Stimulated activated naive CD8-positive, alpha-beta T cell treated with anti-CD3 and anti-CD28 coated beads, Interleukin-15, Interleukin-2, amounts not matched to agents 100 ng/mL and 50 ng/mL, for 24 hours (primary cell): ENCODE data around the gene TNIP1.

Source experiments
- H3K27ac Mint-ChIP-seq: one replicate; pipeline ENCODE4 v1.8.0; 2021; ENCODE audit warnings: mild to moderate bottlenecking, mixed read lengths
- H3K27me3 Mint-ChIP-seq: one replicate; pipeline ENCODE4 v1.8.0; 2021; ENCODE audit warnings: mixed read lengths
- H3K36me3 Mint-ChIP-seq: one replicate; pipeline ENCODE4 v1.8.0; 2021; ENCODE audit warnings: low read depth, mixed read lengths
- H3K4me1 Mint-ChIP-seq: one replicate; pipeline ENCODE4 v1.8.0; 2021; ENCODE audit warnings: low read depth, mixed read lengths
- H3K4me3 Mint-ChIP-seq: one replicate; pipeline ENCODE4 v1.8.0; 2021; ENCODE audit warnings: mild to moderate bottlenecking, mixed read lengths
- H3K9me3 Mint-ChIP-seq: one replicate; pipeline ENCODE4 v1.8.0; 2021; ENCODE audit warnings: mixed read lengths

The TNIP1 gene

DNA sequence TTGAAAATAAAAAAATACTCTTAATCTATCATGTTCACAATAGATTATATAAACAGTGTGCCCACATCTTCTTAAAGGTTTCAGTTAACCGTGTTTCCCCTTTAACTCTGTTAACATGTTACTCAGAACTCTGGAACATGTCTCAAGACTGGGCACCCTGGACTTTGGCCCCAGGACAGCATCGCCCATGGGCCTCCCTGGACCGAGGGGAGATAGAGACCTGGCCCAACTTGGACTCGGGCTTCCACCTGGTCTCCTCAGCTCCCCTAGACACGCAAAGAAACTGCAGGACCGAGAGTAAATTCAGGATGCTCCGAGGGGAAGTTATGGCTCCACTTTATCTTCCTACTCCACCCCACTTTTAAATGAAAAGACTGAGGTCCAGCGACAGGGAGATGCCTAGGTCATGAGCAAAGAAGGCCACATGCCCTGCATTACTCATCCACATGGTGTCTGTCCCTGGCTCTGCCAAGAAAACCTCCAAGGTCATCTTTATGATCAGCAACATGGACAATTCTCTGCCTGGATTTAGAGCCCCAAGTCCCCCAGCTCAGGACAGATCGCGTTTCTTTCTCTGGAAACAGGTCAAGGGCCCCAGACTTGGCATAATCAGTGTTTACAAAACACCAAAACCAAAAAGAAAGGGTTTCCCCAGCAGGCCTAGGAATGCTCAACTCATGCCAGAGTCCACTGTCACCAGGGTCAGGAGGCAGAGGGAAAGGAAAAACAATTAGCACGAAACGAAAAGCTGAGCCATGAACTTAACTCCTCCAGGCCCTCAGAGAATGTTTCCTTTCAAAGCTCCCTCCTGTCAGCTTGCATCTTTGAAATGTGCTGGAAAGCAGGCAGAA lies 43.0 kb downstream of the TNIP1 start:
- Mint-ChIP-seq H3K9me3 (no peaks in the 10 kb centered on the region), H3K4me3 (no peak overlapping the region), H3K36me3 (peaks cover 78% of the 10 kb centered on the region), H3K27ac (no peak overlapping the region), H3K4me1 (peaks cover 10% of the 10 kb centered on the region), H3K27me3 (no peaks in the 10 kb centered on the region)

GRCh38 chr5:151036556-151036955 lies 44.3 kb downstream of the TNIP1 start:
- peaks cover 79% of the 10 kb centered on the region for H3K36me3 Mint-ChIP-seq
- no peak overlapping the region for H3K27ac Mint-ChIP-seq
- H3K27me3 Mint-ChIP-seq = no peaks in the 10 kb centered on the region
- H3K9me3 Mint-ChIP-seq = no peaks in the 10 kb centered on the region
- no peak overlapping the region for H3K4me3 Mint-ChIP-seq
- H3K4me1 Mint-ChIP-seq = peaks cover 10% of the 10 kb centered on the region

GRCh38 chr5:151034422-151035379 lies 46.1 kb downstream of the TNIP1 start:
- H3K27ac Mint-ChIP-seq = peak overlapping the region; percentile 23
- peaks cover 10% of the 10 kb centered on the region for H3K4me1 Mint-ChIP-seq
- H3K27me3 Mint-ChIP-seq = no peaks in the 10 kb centered on the region
- H3K9me3 Mint-ChIP-seq = no peaks in the 10 kb centered on the region
- H3K4me3 Mint-ChIP-seq = no peak overlapping the region
- H3K36me3 Mint-ChIP-seq = peaks cover 73% of the 10 kb centered on the region

DNA sequence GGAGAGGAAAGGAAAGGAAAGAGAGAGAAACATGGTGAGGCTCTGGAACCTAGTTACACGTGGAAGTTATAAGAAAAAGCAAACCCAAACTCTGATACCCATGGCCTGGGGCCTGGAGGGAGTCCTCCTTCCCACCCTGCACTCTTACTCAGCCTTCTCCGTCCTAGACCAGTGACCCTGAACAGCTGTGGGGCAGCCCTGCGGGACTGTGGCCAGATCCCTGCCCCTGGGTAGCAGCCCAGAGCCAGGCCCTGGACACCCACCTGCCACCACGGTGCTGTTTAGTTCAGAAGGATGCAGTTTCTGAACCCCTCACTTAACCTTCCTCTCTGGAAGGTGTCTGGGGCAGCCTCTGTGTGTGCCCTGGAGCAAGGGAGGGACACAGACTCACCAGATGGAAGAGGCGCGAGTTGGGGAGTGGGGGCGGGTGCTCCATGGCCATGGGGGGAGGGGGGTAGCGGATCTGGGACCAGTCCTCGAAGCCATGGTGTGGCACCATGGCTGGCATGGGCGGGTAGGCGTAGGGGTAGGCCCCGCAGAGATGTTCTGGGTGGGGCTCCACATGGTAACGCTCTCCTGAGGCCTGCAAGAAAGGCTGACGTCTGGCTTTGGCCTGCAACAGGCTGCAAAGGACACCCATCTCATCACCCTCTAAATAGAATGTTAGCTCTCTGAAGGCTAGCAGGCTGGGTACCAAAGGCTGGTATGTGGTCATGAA lies 47.5 kb downstream of the TNIP1 start:
- no peaks in the 10 kb centered on the region for H3K9me3 Mint-ChIP-seq
- H3K27me3 Mint-ChIP-seq = no peaks in the 10 kb centered on the region
- H3K4me3 Mint-ChIP-seq = no peak overlapping the region
- no peak overlapping the region for H3K27ac Mint-ChIP-seq
- no peaks in the 10 kb centered on the region for H3K4me1 Mint-ChIP-seq
- H3K36me3 Mint-ChIP-seq = peaks cover 78% of the 10 kb centered on the region

GRCh38 chr5:151031554-151031953 lies 49.3 kb downstream of the TNIP1 start:
- Mint-ChIP-seq H3K27me3 (no peaks in the 10 kb centered on the region), H3K36me3 (peaks cover 76% of the 10 kb centered on the region), H3K4me1 (no peaks in the 10 kb centered on the region), H3K4me3 (no peak overlapping the region), H3K9me3 (no peaks in the 10 kb centered on the region), H3K27ac (no peak overlapping the region)

DNA sequence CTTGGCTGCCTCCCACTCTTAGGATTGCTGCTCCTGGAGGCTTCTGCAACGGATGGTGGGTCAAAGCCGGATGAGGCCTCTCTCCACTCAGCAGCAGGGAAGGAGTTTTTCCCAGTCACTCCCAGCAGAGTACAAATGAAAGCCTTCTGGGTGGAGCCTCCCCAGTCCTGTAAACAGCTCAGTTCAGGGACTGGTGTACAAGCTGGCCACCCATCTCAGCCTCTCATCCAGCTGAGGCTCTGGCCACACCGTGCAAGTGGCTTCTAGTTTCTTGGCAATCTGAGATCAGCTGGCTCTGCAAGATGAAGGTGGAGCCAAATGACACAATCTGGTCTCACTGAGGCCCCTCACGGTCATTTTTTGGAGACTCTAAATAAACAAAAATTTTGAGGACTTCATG lies 50.5 kb downstream of the TNIP1 start:
- Mint-ChIP-seq H3K4me1 (no peaks in the 10 kb centered on the region), H3K27ac (no peak overlapping the region)

DNA sequence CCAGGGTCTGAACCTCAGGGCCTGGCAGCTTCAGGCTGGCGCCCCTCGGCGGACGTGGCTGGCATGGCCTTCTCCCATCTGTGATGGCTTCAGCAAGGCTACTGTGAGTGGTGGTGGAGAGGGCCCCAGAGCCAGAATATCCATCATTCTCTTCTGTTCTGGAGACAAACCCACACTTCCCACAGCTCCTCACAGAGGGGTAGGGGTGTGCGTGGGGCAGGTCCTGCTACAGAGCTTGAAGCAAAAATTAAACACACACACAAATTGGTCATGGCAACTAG lies 50.8 kb downstream of the TNIP1 start:
- H3K27me3 Mint-ChIP-seq = no peaks in the 10 kb centered on the region
- H3K27ac Mint-ChIP-seq = no peak overlapping the region
- no peaks in the 10 kb centered on the region for H3K9me3 Mint-ChIP-seq
- H3K4me3 Mint-ChIP-seq = no peak overlapping the region
- peaks cover 73% of the 10 kb centered on the region for H3K36me3 Mint-ChIP-seq
- no peaks in the 10 kb centered on the region for H3K4me1 Mint-ChIP-seq

More for the DNA sequence above, 50.5 kb downstream of the TNIP1 start:
- Mint-ChIP-seq H3K36me3 (peaks cover 76% of the 10 kb centered on the region), H3K9me3 (no peaks in the 10 kb centered on the region), H3K27me3 (no peaks in the 10 kb centered on the region), H3K4me3 (no peak overlapping the region)

- H3K4me3 Mint-ChIP-seq = no peak overlapping the region
- no peaks in the 10 kb centered on the region for H3K4me1 Mint-ChIP-seq
- H3K9me3 Mint-ChIP-seq = no peaks in the 10 kb centered on the region
- peaks cover 67% of the 10 kb centered on the region for H3K36me3 Mint-ChIP-seq
- no peaks in the 10 kb centered on the region for H3K27me3 Mint-ChIP-seq
- no peak overlapping the region for H3K27ac Mint-ChIP-seq
These were observed 51.4 kb downstream of the TNIP1 start for GRCh38 chr5:151029179-151030055.

- Mint-ChIP-seq H3K4me1 (no peaks in the 10 kb centered on the region), H3K27me3 (no peaks in the 10 kb centered on the region), H3K4me3 (no peak overlapping the region), H3K36me3 (peaks cover 61% of the 10 kb centered on the region), H3K9me3 (no peaks in the 10 kb centered on the region), H3K27ac (no peak overlapping the region)
These were observed 52.1 kb downstream of the TNIP1 start for GRCh38 chr5:151028717-151029116.

GRCh38 chr5:151027961-151028479 lies 52.8 kb downstream of the TNIP1 start:
- H3K9me3 Mint-ChIP-seq = no peaks in the 10 kb centered on the region

GRCh38 chr5:151026679-151027078 lies 54.2 kb downstream of the TNIP1 start:
- peaks cover 4% of the 10 kb centered on the region for H3K27me3 Mint-ChIP-seq
- no peaks in the 10 kb centered on the region for H3K4me1 Mint-ChIP-seq
- no peak overlapping the region for H3K4me3 Mint-ChIP-seq
- H3K9me3 Mint-ChIP-seq = no peaks in the 10 kb centered on the region
- no peak overlapping the region for H3K27ac Mint-ChIP-seq
- peaks cover 50% of the 10 kb centered on the region for H3K36me3 Mint-ChIP-seq

More at GRCh38 chr5:151027961-151028479, 52.8 kb downstream of the TNIP1 start:
- H3K27me3 Mint-ChIP-seq = no peaks in the 10 kb centered on the region
- H3K27ac Mint-ChIP-seq = no peak overlapping the region
- peaks cover 61% of the 10 kb centered on the region for H3K36me3 Mint-ChIP-seq
- no peak overlapping the region for H3K4me3 Mint-ChIP-seq
- no peaks in the 10 kb centered on the region for H3K4me1 Mint-ChIP-seq

DNA sequence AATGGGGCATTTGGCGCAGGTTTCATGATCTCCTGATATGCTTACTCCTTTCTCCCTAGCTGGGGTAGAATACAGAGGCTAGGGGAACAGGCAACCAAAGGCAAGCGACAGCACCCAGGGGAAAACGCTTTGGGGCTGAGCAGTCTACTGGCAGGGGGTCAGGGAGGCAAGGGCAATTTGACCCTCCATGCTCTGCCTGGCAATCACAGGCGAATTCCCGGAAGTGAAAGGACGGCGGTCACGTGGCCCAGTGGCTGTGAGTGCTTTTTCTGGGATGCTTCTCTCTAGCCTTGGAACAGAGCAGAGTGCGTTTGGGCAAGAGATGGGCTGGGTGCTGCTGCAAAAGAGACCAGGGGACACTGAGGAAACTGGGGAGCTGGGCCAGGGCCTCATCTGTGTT lies 54.7 kb downstream of the TNIP1 start:
- H3K4me3 Mint-ChIP-seq = no peak overlapping the region
- H3K9me3 Mint-ChIP-seq = no peaks in the 10 kb centered on the region
- H3K27ac Mint-ChIP-seq = peak overlapping the region; percentile 27
- peaks cover 44% of the 10 kb centered on the region for H3K36me3 Mint-ChIP-seq
- peaks cover 5% of the 10 kb centered on the region for H3K27me3 Mint-ChIP-seq
- H3K4me1 Mint-ChIP-seq = peaks cover 1% of the 10 kb centered on the region

DNA sequence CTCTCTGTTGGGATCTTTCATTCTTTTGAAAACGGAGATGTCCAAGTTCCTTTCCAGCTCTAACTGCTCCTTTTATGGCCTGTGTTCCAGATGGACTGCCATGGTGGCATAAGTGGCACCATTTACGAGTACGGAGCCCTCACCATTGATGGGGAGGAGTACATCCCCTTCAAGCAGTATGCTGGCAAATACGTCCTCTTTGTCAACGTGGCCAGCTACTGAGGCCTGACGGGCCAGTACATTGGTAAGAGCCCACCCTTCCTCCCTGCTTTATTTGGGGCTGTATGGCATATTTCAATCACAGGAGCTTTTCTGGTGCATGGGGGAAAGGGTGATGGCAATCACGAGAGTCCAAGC lies 55.6 kb downstream of the TNIP1 start:
- H3K36me3 Mint-ChIP-seq = peaks cover 37% of the 10 kb centered on the region
- no peak overlapping the region for H3K27ac Mint-ChIP-seq
- peaks cover 7% of the 10 kb centered on the region for H3K4me1 Mint-ChIP-seq
- peaks cover 5% of the 10 kb centered on the region for H3K27me3 Mint-ChIP-seq
- H3K9me3 Mint-ChIP-seq = no peaks in the 10 kb centered on the region
- no peak overlapping the region for H3K4me3 Mint-ChIP-seq
